Duodenal mucosa (tissue), 2 donors: ENCODE data around the gene IFIT2.
"Not testable (repeated sequence)": the region's sequence is repeated elsewhere in the genome, so short reads cannot be mapped to it uniquely, and the experiment has no call there.

Experiments used
- H3K27ac ChIP-seq: one replicate; pipeline ENCODE4 v1.7.0; 2013; ENCODE audit warnings: low read depth, low read length
- H3K27me3 ChIP-seq, 2 donors: one replicate each; pipeline ENCODE4 v1.7.0; 2013; ENCODE audit warnings: low read length in 2 of 2, control low read depth in 1 of 2; ENCODE audit not compliant: insufficient read depth in 2 of 2, control insufficient read depth in 1 of 2
- H3K36me3 ChIP-seq, 2 donors: one replicate each; pipeline ENCODE4 v1.7.0; 2013; ENCODE audit warnings: low read length in 2 of 2, control low read depth in 1 of 2; ENCODE audit not compliant: insufficient read depth in 2 of 2, control insufficient read depth in 1 of 2
- H3K4me1 ChIP-seq, 2 donors: one replicate each; pipeline ENCODE4 v1.7.0; 2013; ENCODE audit warnings: low read length in 2 of 2, control low read depth in 1 of 2; ENCODE audit not compliant: insufficient read depth in 2 of 2, control insufficient read depth in 1 of 2
- H3K4me3 ChIP-seq, 2 donors: one replicate each; pipeline ENCODE4 v1.7.0; 2013; ENCODE audit warnings: low read length in 2 of 2, low read depth in 1 of 2
- H3K9ac ChIP-seq, 2 donors: one replicate each; pipeline ENCODE4 v1.7.0; 2013; ENCODE audit warnings: low read length in 2 of 2, low read depth in 1 of 2
- H3K9me3 ChIP-seq, 2 donors: one replicate each; pipeline ENCODE4 v1.7.0; 2013; ENCODE audit warnings: low read length in 2 of 2, control low read depth in 1 of 2; ENCODE audit not compliant: control insufficient read depth in 1 of 2

IFIT2 gene

GRCh38 chr10:89325081-89325480, 23.2 kb downstream of the IFIT2 start:
- not testable (repeated sequence) for H3K4me3 ChIP-seq, H3K9me3 ChIP-seq, H3K36me3 ChIP-seq, H3K27me3 ChIP-seq, H3K27ac ChIP-seq, H3K9ac ChIP-seq
- peaks cover 11 to 16% of the 10 kb centered on the region in 2 donors for H3K4me1 ChIP-seq

- H3K27ac ChIP-seq, H3K9ac ChIP-seq, H3K4me3 ChIP-seq, H3K27me3 ChIP-seq, H3K36me3 ChIP-seq, H3K9me3 ChIP-seq: not testable (repeated sequence)
- H3K4me1 ChIP-seq, result peaks cover 11 to 24% of the 10 kb centered on the region in 2 donors
Measured at GRCh38 chr10:89325856-89326255, 24.0 kb downstream of the IFIT2 start.

GRCh38 chr10:89327803-89328441, 26.1 kb downstream of the IFIT2 start, which contains the start of gene IFIT3:
IFIT3 (plus strand) TSS chr10:89327997; CDS start chr10:89328074, 77 bp downstream.
- peaks cover 17 to 31% of the 10 kb centered on the region in 2 donors for H3K4me1 ChIP-seq
- H3K27me3 ChIP-seq, result no peaks in the 10 kb centered on the region
- H3K9ac ChIP-seq, result peak within 1 kb of the TSS; percentile 63 to 70
- H3K27ac ChIP-seq, result peak within 1 kb of the TSS; percentile 80
- H3K9me3 ChIP-seq, result no peaks in the 10 kb centered on the region
- peak within 1 kb of the TSS; percentile 82 to 83 for H3K4me3 ChIP-seq
- no peaks in the 10 kb centered on the region for H3K36me3 ChIP-seq

- Histone ChIP-seq H3K36me3 (no peaks in the 10 kb centered on the region), H3K9ac (no peak overlapping the region), H3K27ac (no peak overlapping the region), H3K9me3 (no peaks in the 10 kb centered on the region), H3K4me3 (peak overlapping the region in 1 of 2 donors; percentile 24), H3K4me1 (peaks cover 29 to 42% of the 10 kb centered on the region in 2 donors), H3K27me3 (no peaks in the 10 kb centered on the region)
Measured at GRCh38 chr10:89329151-89329550, 27.3 kb downstream of the IFIT2 start.

GRCh38 chr10:89330014-89330413, 28.2 kb downstream of the IFIT2 start:
- not testable (repeated sequence) for H3K27me3 ChIP-seq, H3K4me3 ChIP-seq, H3K36me3 ChIP-seq, H3K9me3 ChIP-seq, H3K9ac ChIP-seq
- peak overlapping the region; percentile 6 for H3K27ac ChIP-seq
- H3K4me1 ChIP-seq, result peaks cover 33 to 43% of the 10 kb centered on the region in 2 donors

GRCh38 chr10:89330537-89331212, 28.8 kb downstream of the IFIT2 start:
- peaks cover 36 to 47% of the 10 kb centered on the region in 2 donors for H3K4me1 ChIP-seq
- peak overlapping the region; percentile 6 for H3K27ac ChIP-seq

GRCh38 chr10:89331487-89332122, 29.8 kb downstream of the IFIT2 start:
- H3K4me1 ChIP-seq, result peaks cover 36 to 47% of the 10 kb centered on the region in 2 donors
- H3K9me3 ChIP-seq, H3K27me3 ChIP-seq, H3K36me3 ChIP-seq, H3K27ac ChIP-seq: not testable (repeated sequence)
- peak overlapping the region; percentile 57 to 67 for H3K9ac ChIP-seq
- peak overlapping the region; percentile 73 to 77 for H3K4me3 ChIP-seq

More at GRCh38 chr10:89330537-89331212, 28.8 kb downstream of the IFIT2 start:
- H3K36me3 ChIP-seq, result no peaks in the 10 kb centered on the region
- H3K27me3 ChIP-seq, result no peaks in the 10 kb centered on the region
- no peaks in the 10 kb centered on the region for H3K9me3 ChIP-seq
- no peak overlapping the region for H3K9ac ChIP-seq
- no peak overlapping the region for H3K4me3 ChIP-seq

GRCh38 chr10:89332123-89332633, 30.3 kb downstream of the IFIT2 start:
- peak overlapping the region; percentile 73 to 77 for H3K4me3 ChIP-seq
- H3K4me1 ChIP-seq, result peaks cover 36 to 47% of the 10 kb centered on the region in 2 donors
- no peaks in the 10 kb centered on the region for H3K36me3 ChIP-seq
- H3K27me3 ChIP-seq, result no peaks in the 10 kb centered on the region
- peak overlapping the region; percentile 57 to 67 for H3K9ac ChIP-seq
- H3K9me3 ChIP-seq, result no peaks in the 10 kb centered on the region
- peak overlapping the region; percentile 65 for H3K27ac ChIP-seq

GRCh38 chr10:89335226-89335625, 33.4 kb downstream of the IFIT2 start:
- peaks cover 31 to 43% of the 10 kb centered on the region in 2 donors for H3K4me1 ChIP-seq
- H3K9me3 ChIP-seq, result no peaks in the 10 kb centered on the region
- H3K27me3 ChIP-seq, result no peaks in the 10 kb centered on the region
- peaks cover 9 to 15% of the 10 kb centered on the region in 2 donors for H3K36me3 ChIP-seq
- H3K27ac ChIP-seq, result no peak overlapping the region
- H3K9ac ChIP-seq, result no peak overlapping the region
- no peak overlapping the region for H3K4me3 ChIP-seq

GRCh38 chr10:89336241-89336640, 34.4 kb downstream of the IFIT2 start:
- Histone ChIP-seq H3K27ac (no peak overlapping the region), H3K9ac (no peak overlapping the region), H3K4me1 (peaks cover 37 to 43% of the 10 kb centered on the region in 2 donors)

More at GRCh38 chr10:89336241-89336640, 34.4 kb downstream of the IFIT2 start:
- Histone ChIP-seq H3K27me3 (no peaks in the 10 kb centered on the region), H3K4me3 (no peak overlapping the region), H3K36me3 (peaks cover 9 to 15% of the 10 kb centered on the region in 2 donors), H3K9me3 (no peaks in the 10 kb centered on the region)
